ENCODE data around the gene LTF.

DNA sequence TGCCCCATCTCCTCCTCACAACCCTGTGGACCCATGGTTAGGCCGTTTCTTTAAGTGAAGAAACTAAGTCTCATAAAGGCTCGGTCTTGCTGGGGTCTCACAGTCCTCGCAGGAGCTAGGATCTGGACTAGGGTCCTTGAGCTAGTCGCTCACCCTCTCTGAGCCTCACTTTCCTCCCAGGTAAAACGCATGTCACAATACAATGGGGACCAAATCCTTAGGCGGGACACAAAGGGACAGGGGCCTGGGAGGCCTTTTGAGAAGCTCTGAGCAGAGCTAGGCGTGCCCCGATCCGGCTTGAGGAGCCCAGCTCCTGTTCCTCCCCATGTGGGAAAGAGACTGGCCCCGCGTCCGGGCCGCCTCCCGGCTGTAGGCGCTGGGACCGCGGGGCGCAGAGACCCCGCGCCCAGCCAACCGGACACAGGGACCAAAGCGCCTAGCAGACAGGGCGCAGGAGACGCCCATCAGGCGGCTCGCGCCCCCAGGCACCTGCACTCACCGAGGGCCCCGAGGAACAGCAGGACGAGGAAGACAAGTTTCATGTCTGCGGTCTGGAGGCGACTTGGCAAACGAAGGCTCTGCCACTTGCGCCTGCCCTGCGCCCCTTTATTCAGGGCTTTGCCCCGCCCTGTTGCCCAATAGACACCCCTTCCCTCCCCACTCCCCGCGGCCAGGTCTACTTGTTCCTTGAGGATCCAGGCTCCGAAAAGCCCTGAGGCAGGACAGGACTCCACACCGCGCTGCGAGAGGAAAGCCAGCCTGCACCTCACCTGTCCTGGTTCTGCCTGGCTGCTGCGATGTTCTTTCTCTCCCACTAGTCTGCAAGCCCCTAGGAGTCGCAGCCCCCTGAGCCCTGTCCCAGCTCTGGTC, at the start of gene LTF:
- TF ChIP-seq TAF1 (IDR thresholded peaks at IDR 0.05; ENCODE audit: low read depth, low read length) (no peak), PAX5 (IDR thresholded peaks at IDR 0.05; ENCODE audit: insufficient read depth, low read length, severe bottlenecking) (no peak), POLR2A (IDR thresholded peaks at IDR 0.05; ENCODE audit: low read depth, low read length) (no peak), POLR2AphosphoS5 (IDR thresholded peaks at IDR 0.05; ENCODE audit: low read depth, low read length) (no peak), SPI1 (IDR thresholded peaks at IDR 0.05; ENCODE audit: low read depth, low read length) (no peak)

Data from GM12891 (cell line).